MM.1S (cell line): Measurements from ENCODE around the gene RASAL1.

Experiments used
- DNase-seq: peaks from one replicate; pipeline ENCODE4 v3.0.0-alpha.2; 2015
- H2AFZ ChIP-seq: fragments of 300-600 bp; sonication (generic); 2 replicates; pipeline ENCODE4 v1.6.0; 2016; ENCODE audit warnings: antibody characterized with exemption, low read length
- H3F3A ChIP-seq: fragments of 300-600 bp; sonication (generic); 2 replicates; pipeline ENCODE4 v1.6.1; 2016; ENCODE audit warnings: mild to moderate bottlenecking, antibody characterized with exemption, low read length, moderate library complexity, mixed read lengths; ENCODE audit not compliant: insufficient read depth
- H3K27ac ChIP-seq: fragments of 300-600 bp; sonication (generic); 2 replicates; pipeline ENCODE4 v1.5.1; 2016; ENCODE audit warnings: mild to moderate bottlenecking, low read length
- H3K27me3 ChIP-seq: fragments of 300-600 bp; sonication (generic); replicated peaks from 2 replicates; pipeline ENCODE4 v1.6.0; 2016; ENCODE audit warnings: low read length; ENCODE audit not compliant: insufficient read depth
- H3K36me3 ChIP-seq: fragments of 300-600 bp; sonication (generic); replicated peaks from 2 replicates; pipeline ENCODE4 v1.6.1; 2016; ENCODE audit warnings: mild to moderate bottlenecking, low read length, mixed read lengths; ENCODE audit not compliant: insufficient read depth
- H3K4me1 ChIP-seq: fragments of 300-600 bp; sonication (generic); 2 replicates; pipeline ENCODE4 v1.6.1; 2016; ENCODE audit warnings: low read length, mixed read lengths
- H3K4me2 ChIP-seq: fragments of 300-600 bp; sonication (generic); 2 replicates; pipeline ENCODE4 v1.6.0; 2016; ENCODE audit warnings: low read depth, low read length
- H3K4me3 ChIP-seq: fragments of 300-600 bp; sonication (generic); 2 replicates; pipeline ENCODE4 v1.5.1; 2016; ENCODE audit warnings: low read length, mixed read lengths
- H3K79me2 ChIP-seq: fragments of 300-600 bp; sonication (generic); 2 replicates; pipeline ENCODE4 v1.6.1; 2016; ENCODE audit warnings: mixed run types, low read length, mixed read lengths
- H3K9ac ChIP-seq: fragments of 300-600 bp; sonication (generic); 2 replicates; pipeline ENCODE4 v1.6.1; 2016; ENCODE audit warnings: low read length, mixed read lengths
- H3K9me2 ChIP-seq: fragments of 300-600 bp; sonication (generic); replicated peaks from 2 replicates; pipeline ENCODE4 v1.6.1; 2016; ENCODE audit warnings: mild to moderate bottlenecking, low read length, mixed read lengths; ENCODE audit not compliant: insufficient read depth
- H3K9me3 ChIP-seq: fragments of 300-600 bp; sonication (generic); replicated peaks from 2 replicates; pipeline ENCODE4 v1.6.1; 2016; ENCODE audit warnings: mild to moderate bottlenecking, low read length, mixed read lengths; ENCODE audit not compliant: insufficient read depth
- H4K20me1 ChIP-seq: fragments of 300-600 bp; sonication (generic); 2 replicates; pipeline ENCODE4 v1.6.1; 2016; ENCODE audit warnings: mild to moderate bottlenecking, low read length, moderate library complexity, mixed read lengths; ENCODE audit not compliant: insufficient read depth
- EZH2 ChIP-seq: fragments of 300-600 bp; sonication (generic); optimal IDR thresholded peaks from 2 replicates; pipeline ENCODE3; 2017; ENCODE audit warnings: low read depth, mild to moderate bottlenecking, antibody characterized with exemption, low read length, mixed read lengths
- EZH2phosphoT487 ChIP-seq: fragments of 300-600 bp; sonication (generic); IDR thresholded peaks from 2 replicates; pipeline ENCODE4 v1.6.1; 2018; ENCODE audit warnings: antibody characterized with exemption, low read length
- TF ChIP-seq, protein P1 (sequence below): fragments of 300-600 bp; sonication (generic); IDR thresholded peaks from 2 replicates; pipeline ENCODE4 v1.5.1; 2016; ENCODE audit warnings: antibody characterized with exemption, low read length, mixed read lengths

RASAL1 gene

GRCh38 chr12:113092607-113093408 lies 42.8 kb downstream of the RASAL1 start:
- no peaks in the 10 kb centered on the region for H3K79me2 ChIP-seq
- no peak overlapping the region for H3K9ac ChIP-seq
- no peaks in the 10 kb centered on the region for H3K9me3 ChIP-seq
- H4K20me1 ChIP-seq: no peaks in the 10 kb centered on the region
- H2AFZ ChIP-seq: no peak overlapping the region
- H3K9me2 ChIP-seq: no peaks in the 10 kb centered on the region
- no peak for DNase-seq
- H3F3A ChIP-seq: no peaks in the 10 kb centered on the region
- H3K27me3 ChIP-seq: no peaks in the 10 kb centered on the region
- H3K4me3 ChIP-seq: no peak overlapping the region
- no peaks in the 10 kb centered on the region for H3K4me1 ChIP-seq
- H3K27ac ChIP-seq: no peak overlapping the region
- TF ChIP-seq, protein P1, sequence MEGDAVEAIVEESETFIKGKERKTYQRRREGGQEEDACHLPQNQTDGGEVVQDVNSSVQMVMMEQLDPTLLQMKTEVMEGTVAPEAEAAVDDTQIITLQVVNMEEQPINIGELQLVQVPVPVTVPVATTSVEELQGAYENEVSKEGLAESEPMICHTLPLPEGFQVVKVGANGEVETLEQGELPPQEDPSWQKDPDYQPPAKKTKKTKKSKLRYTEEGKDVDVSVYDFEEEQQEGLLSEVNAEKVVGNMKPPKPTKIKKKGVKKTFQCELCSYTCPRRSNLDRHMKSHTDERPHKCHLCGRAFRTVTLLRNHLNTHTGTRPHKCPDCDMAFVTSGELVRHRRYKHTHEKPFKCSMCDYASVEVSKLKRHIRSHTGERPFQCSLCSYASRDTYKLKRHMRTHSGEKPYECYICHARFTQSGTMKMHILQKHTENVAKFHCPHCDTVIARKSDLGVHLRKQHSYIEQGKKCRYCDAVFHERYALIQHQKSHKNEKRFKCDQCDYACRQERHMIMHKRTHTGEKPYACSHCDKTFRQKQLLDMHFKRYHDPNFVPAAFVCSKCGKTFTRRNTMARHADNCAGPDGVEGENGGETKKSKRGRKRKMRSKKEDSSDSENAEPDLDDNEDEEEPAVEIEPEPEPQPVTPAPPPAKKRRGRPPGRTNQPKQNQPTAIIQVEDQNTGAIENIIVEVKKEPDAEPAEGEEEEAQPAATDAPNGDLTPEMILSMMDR: peak; percentile 10; the same call in 1 of the 2 replicates
- TF ChIP-seq EZH2 (no peak), EZH2phosphoT487 (no peak)
- no peak overlapping the region for H3K4me2 ChIP-seq
- H3K36me3 ChIP-seq: no peaks in the 10 kb centered on the region

DNA sequence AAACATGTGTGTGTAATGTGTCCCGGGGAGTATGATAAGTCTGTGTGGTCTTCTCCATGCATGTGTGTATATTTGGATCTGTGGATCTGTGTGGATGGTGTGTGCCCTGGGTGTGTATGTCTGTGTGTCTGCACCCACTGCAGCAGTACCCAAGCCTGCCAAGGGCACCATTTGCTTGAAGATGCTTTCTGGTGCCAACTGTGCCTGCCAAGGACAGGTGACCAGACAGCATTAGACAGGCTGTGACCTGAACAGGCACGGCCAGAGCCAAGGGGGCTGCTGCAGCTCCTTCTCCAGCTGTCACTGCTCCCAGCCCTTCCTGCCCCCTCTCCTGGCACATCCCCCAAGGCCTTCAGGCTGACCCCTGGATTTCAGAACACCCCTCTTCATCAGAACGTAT lies 44.1 kb downstream of the RASAL1 start:
- no peak for DNase-seq
- no peaks in the 10 kb centered on the region for H4K20me1 ChIP-seq
- no peaks in the 10 kb centered on the region for H3K9me3 ChIP-seq
- H3K27me3 ChIP-seq: no peaks in the 10 kb centered on the region
- H3K4me3 ChIP-seq: no peak overlapping the region
- no peak overlapping the region for H3K27ac ChIP-seq
- no peaks in the 10 kb centered on the region for H3K9me2 ChIP-seq
- no peak overlapping the region for H3K4me2 ChIP-seq
- no peak overlapping the region for H3K9ac ChIP-seq
- TF ChIP-seq EZH2 (no peak), EZH2phosphoT487 (no peak)
- TF ChIP-seq, protein P1: no peak
- no peak overlapping the region for H2AFZ ChIP-seq
- no peaks in the 10 kb centered on the region for H3K36me3 ChIP-seq
- H3F3A ChIP-seq: no peaks in the 10 kb centered on the region
- H3K79me2 ChIP-seq: no peaks in the 10 kb centered on the region
- no peaks in the 10 kb centered on the region for H3K4me1 ChIP-seq

DNA sequence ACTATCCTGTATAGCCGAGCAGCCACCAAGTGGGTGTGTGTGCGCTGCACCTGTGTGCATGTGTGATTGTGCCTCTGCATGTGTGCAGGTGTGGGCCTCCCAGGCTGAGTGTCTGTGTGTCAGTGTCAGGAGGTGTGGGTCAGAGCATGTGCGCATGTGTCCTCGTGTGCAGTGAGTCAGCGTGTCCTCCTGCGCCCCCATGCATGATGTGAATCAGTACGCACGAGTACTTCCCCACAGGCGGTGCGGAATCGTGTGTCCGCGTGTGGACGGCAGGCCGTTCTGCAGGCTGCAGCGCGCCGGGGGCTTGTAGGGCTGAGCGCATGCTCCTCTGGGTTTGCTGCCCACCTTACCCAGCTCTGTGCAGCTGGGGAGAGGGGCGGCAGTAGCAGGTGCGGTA lies 44.8 kb downstream of the RASAL1 start:
- no peaks in the 10 kb centered on the region for H4K20me1 ChIP-seq
- H3K27ac ChIP-seq: no peak overlapping the region
- H3F3A ChIP-seq: no peaks in the 10 kb centered on the region
- no peak overlapping the region for H3K4me2 ChIP-seq
- no peak overlapping the region for H2AFZ ChIP-seq
- H3K36me3 ChIP-seq: no peaks in the 10 kb centered on the region
- H3K4me1 ChIP-seq: no peaks in the 10 kb centered on the region
- H3K9ac ChIP-seq: no peak overlapping the region
- DNase-seq: no peak
- H3K9me2 ChIP-seq: no peaks in the 10 kb centered on the region
- no peaks in the 10 kb centered on the region for H3K27me3 ChIP-seq
- no peak overlapping the region for H3K4me3 ChIP-seq
- H3K9me3 ChIP-seq: no peaks in the 10 kb centered on the region
- no peaks in the 10 kb centered on the region for H3K79me2 ChIP-seq
- TF ChIP-seq, protein P1: no peak
- TF ChIP-seq EZH2phosphoT487: no peak
- no peak for TF ChIP-seq EZH2
